ENCODE results near the gene FUT1.

GRCh38 chr19:48795685-48796070, 43.2 kb upstream of the FUT1 start:
- TF ChIP-seq CTCF (optimal IDR thresholded peaks at IDR 0.05 in 1 of 3, IDR thresholded peaks at IDR 0.05 in 1 of 3, conservative IDR thresholded peaks at IDR 0.05 in 1 of 3; ENCODE audit: extremely low read depth in 1 of 3, insufficient read depth in 2 of 3, low read length in 3 of 3): no peak
- TF ChIP-seq EZH2 (IDR thresholded peaks at IDR 0.05; ENCODE audit: low read length): no peak
